Right cardiac atrium (tissue), 5 donors: Measurements from ENCODE around the gene TMEM108. TPM values are rescaled to one million over a fixed set of nuclear protein-coding genes. Genes with fewer than 3 reads are reported as not detected.

Source experiments
- ATAC-seq, 2 donors: fragments of 200-7000 bp; cut with Tn5 transposase; one replicate each; pipeline versions ENCODE4 v1.8.0 to v1.9.1; 2020; ENCODE audit warnings: moderate library complexity in 2 of 2, mild to moderate bottlenecking in 1 of 2
- DNase-seq, 3 donors: peaks; one replicate each; pipeline ENCODE4 v3.0.0-alpha.2; 2020
- H3K27ac ChIP-seq: one replicate; pipeline ENCODE4 v1.5.1; 2013; ENCODE audit warnings: mild to moderate bottlenecking, low read length, control low read depth, moderate library complexity
- H3K27me3 ChIP-seq: one replicate; pipeline ENCODE4 v1.6.1; 2013; ENCODE audit not compliant: control insufficient read depth, insufficient read depth
- H3K4me1 ChIP-seq: one replicate; pipeline ENCODE4 v1.6.1; 2013; ENCODE audit warnings: low read length; ENCODE audit not compliant: control insufficient read depth, insufficient read depth
- H3K4me3 ChIP-seq: one replicate; pipeline ENCODE4 v1.5.1; 2013; ENCODE audit warnings: low read length, control low read depth
- H3K9me3 ChIP-seq: one replicate; pipeline ENCODE4 v1.6.1; 2013; ENCODE audit warnings: low read length; ENCODE audit not compliant: control insufficient read depth
- WGBS: extraction: QIAGEN DNeasy Blood & Tissue Kit; methylation state at CpG from one replicate; pipeline ENCODE4 v1.1.7; 2013; 5-methylcytosine and 5-hydroxymethylcytosine counted together
- intact Hi-C, 4 donors: fragments of 100-400 bp; cut with DNase I; formaldehyde crosslinking; loops; one replicate each; pipeline versions ENCODE4 v1.11.0 to v1.14.0; 2022 to 2023
- polyA plus RNA-seq: library from polyadenylated mRNA; stranded (reverse); fragments of 200-250 nt; gene quantifications from one replicate; pipeline ENCODE4 v1.2.3, GENCODE V29; 2013
- total RNA-seq, 4 donors: library from RNA; stranded (reverse); fragmentation: NEBNext Ultra II Directional; extraction: Animal tissue kit (Norgen Biotek cat#: 25700); gene quantifications; one replicate each; pipeline ENCODE4 v1.2.1, GENCODE V29; 2021
- donor health status: healthy with polysubstance abuse.
- donor health status: DM: no; HTN: yes; CAD: no.
- donor health status: DM: no; HTN: no; CAD: no.
- donor health status: DM: no; HTN: yes; CAD: no; lungs with severe emphysema.
- donor health status: DM: yes; HTN: yes; CAD: no.

Gene TMEM108
- total and polyA plus RNA-seq, 5 donors = 5.2 to 20.3 (median 13.2) TPM

DNA sequence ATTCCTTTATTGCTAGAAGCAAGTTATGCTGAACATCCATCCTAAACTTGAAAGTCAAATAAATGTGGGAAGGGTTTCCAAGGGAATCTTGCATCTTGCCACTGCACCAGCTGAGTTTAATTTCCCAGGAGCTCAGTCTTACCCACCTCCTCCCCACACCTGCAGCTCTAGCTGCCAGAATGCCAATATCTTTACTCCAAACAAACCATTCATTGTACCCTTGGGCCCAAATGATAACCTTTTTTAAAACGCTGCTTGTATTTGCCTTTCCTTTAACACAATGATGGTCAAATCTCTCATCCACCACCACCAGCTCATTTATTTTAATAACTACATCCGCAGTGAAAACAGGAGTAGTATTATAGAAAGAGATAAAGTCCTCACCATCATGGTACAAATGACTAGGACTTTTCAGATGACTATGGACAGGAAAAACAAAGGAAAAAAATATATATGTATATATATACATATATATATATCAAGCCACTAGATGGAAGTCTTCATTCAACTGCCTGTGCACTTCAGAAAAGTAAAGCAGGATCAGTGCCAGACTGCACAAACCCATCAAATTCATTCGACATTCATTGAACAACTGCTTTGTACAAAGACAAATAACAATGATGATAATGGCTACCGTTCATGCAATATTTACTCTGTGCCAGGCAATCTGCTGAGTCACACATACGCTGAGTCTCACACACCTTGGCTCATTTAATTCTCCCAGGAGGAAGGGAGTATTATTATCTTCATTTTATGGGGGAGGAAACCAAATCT is 405.6 kb downstream of the TMEM108 start:
- DNase-seq (no peak), ATAC-seq (no peak)
- no peaks in the 10 kb centered on the region for H3K9me3 ChIP-seq
- H3K4me1 ChIP-seq = peaks cover 1% of the 10 kb centered on the region
- no peak overlapping the region for H3K4me3 ChIP-seq
- intact Hi-C loops = no loop called here
- H3K27me3 ChIP-seq = no peaks in the 10 kb centered on the region
- 46% methylated on average over 5 of the region's 5 CpGs for WGBS
- H3K27ac ChIP-seq = no peak overlapping the region

DNA sequence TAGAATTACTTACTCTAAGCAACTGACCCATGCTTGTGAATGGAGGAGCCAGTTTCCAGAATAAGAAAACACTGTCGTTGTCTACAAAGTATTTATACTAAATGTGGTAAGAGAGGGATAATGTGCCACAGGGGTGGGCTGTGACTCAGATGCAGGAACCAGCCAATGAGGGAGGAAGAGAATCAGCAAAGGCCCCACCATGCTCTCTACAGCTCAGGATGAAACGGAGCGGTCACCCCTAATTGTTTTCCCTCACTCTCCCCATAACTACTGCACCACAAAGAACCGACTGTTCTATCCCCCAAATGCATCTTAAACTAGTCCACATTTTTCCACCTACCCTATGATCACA is 406.2 kb downstream of the TMEM108 start:
- intact Hi-C loops = no loop called here
- no peak for ATAC-seq

DNA sequence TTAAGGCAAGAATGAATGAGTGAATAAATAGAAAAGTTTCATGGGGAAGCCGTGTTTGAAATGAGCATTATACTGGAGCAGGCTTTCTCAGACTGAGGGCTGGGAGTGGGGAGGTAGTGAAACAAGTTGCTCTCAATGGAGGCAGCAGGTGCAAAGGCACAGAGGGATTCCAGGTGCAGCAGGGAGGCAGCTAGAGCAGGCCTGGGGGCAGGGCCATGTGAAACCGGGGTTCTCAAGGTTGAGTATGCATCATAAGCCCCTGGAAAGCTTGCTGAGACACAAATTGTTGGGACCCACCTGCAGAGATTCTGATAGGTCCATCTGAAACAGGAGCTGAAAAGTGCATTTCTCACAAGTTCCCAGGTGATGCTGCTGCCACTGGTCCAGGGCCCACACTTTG is 406.9 kb downstream of the TMEM108 start:
- H3K4me3 ChIP-seq = no peak overlapping the region
- H3K9me3 ChIP-seq = no peaks in the 10 kb centered on the region
- intact Hi-C loops = no loop called here
- H3K27me3 ChIP-seq = no peaks in the 10 kb centered on the region
- no peak for DNase-seq
- H3K4me1 ChIP-seq = peaks cover 1% of the 10 kb centered on the region
- WGBS = 90% methylated on average over 2 of the region's 2 CpGs
- H3K27ac ChIP-seq = no peak overlapping the region
- no peak for ATAC-seq

More for the DNA sequence above, 406.2 kb downstream of the TMEM108 start:
- Histone ChIP-seq H3K27me3 (no peaks in the 10 kb centered on the region), H3K27ac (no peak overlapping the region), H3K9me3 (no peaks in the 10 kb centered on the region), H3K4me3 (no peak overlapping the region), H3K4me1 (peaks cover 1% of the 10 kb centered on the region)
- no peak for DNase-seq
- 77% methylated on average over 4 of the region's 4 CpGs for WGBS
